ENCODE data around the gene SLC19A1. TPM values are rescaled to one million over a fixed set of nuclear protein-coding genes. Genes with fewer than 3 reads are reported as not detected.
A peak's percentile ranks its signal among the peaks of the same experiment; 100 is the strongest.

SLC19A1 gene
- total RNA-seq, 1 experiment from 2014 or later: 25.4 TPM

GRCh38 chr21:45478115-45478801 lies 64.0 kb downstream of the SLC19A1 start:
- ChIA-PET CTCF (interaction anchor here (0.6 kb wide), 1 partner anchor 336 kb away, joined by 3 read pairs; no protein-coding TSS in a partner anchor), POLR2A (no interaction called here)
- Mint-ChIP-seq H3K4me1 (ENCODE audit: insufficient read depth, unreplicated experiment) (no peaks in the 10 kb centered on the region), H3K36me3 (ENCODE audit: insufficient read depth, unreplicated experiment) (no peaks in the 10 kb centered on the region), H3K4me3 (ENCODE audit: unreplicated experiment) (no peak overlapping the region), H3K9me3 (ENCODE audit: unreplicated experiment) (peaks cover 7% of the 10 kb centered on the region), H3K27ac (ENCODE audit: low read depth, unreplicated experiment) (no peak overlapping the region), H3K27me3 (ENCODE audit: insufficient read depth, unreplicated experiment) (no peaks in the 10 kb centered on the region)
- no TSS peak for BruUV-seq (replicated peaks)
- intact Hi-C loops (cut with micrococcal nuclease): no loop called here
- TF ChIP-seq CTCF (IDR thresholded peaks at IDR 0.05; ENCODE audit: unreplicated experiment): peak; percentile 45
- peak; percentile 50 for DNase-seq (ENCODE audit: unreplicated experiment)

- H3K36me3 Mint-ChIP-seq (ENCODE audit: insufficient read depth, unreplicated experiment): no peaks in the 10 kb centered on the region
- H3K4me1 Mint-ChIP-seq (ENCODE audit: insufficient read depth, unreplicated experiment): no peaks in the 10 kb centered on the region
- no peak for TF ChIP-seq CTCF (IDR thresholded peaks at IDR 0.05; ENCODE audit: unreplicated experiment)
- no peak overlapping the region for H3K4me3 Mint-ChIP-seq (ENCODE audit: unreplicated experiment)
- peaks cover 7% of the 10 kb centered on the region for H3K9me3 Mint-ChIP-seq (ENCODE audit: unreplicated experiment)
- no TSS peak for BruUV-seq (replicated peaks)
- POLR2A ChIA-PET: no interaction called here
- CTCF ChIA-PET: interaction anchor here (0.6 kb wide), 1 partner anchor 335 kb away, joined by 3 read pairs; no protein-coding TSS in a partner anchor
- DNase-seq (ENCODE audit: unreplicated experiment): no peak
- H3K27me3 Mint-ChIP-seq (ENCODE audit: insufficient read depth, unreplicated experiment): no peaks in the 10 kb centered on the region
- intact Hi-C loops (cut with micrococcal nuclease): no loop called here
- H3K27ac Mint-ChIP-seq (ENCODE audit: low read depth, unreplicated experiment): no peak overlapping the region
These were observed 64.8 kb downstream of the SLC19A1 start for GRCh38 chr21:45477176-45478114.

GRCh38 chr21:45476582-45476981 lies 65.7 kb downstream of the SLC19A1 start:
- POLR2A ChIA-PET: no interaction called here
- no TSS peak for BruUV-seq (replicated peaks)
- no peaks in the 10 kb centered on the region for H3K27me3 Mint-ChIP-seq (ENCODE audit: insufficient read depth, unreplicated experiment)
- DNase-seq (ENCODE audit: unreplicated experiment): no peak
- CTCF ChIA-PET: no interaction called here
- H3K27ac Mint-ChIP-seq (ENCODE audit: low read depth, unreplicated experiment): no peak overlapping the region
- no peak for TF ChIP-seq CTCF (IDR thresholded peaks at IDR 0.05; ENCODE audit: unreplicated experiment)
- H3K36me3 Mint-ChIP-seq (ENCODE audit: insufficient read depth, unreplicated experiment): no peaks in the 10 kb centered on the region
- peaks cover 7% of the 10 kb centered on the region for H3K9me3 Mint-ChIP-seq (ENCODE audit: unreplicated experiment)
- no peak overlapping the region for H3K4me3 Mint-ChIP-seq (ENCODE audit: unreplicated experiment)
- H3K4me1 Mint-ChIP-seq (ENCODE audit: insufficient read depth, unreplicated experiment): no peaks in the 10 kb centered on the region
- intact Hi-C loops (cut with micrococcal nuclease): no loop called here

GRCh38 chr21:45475797-45476570 lies 66.3 kb downstream of the SLC19A1 start:
- no peaks in the 10 kb centered on the region for H3K4me1 Mint-ChIP-seq (ENCODE audit: insufficient read depth, unreplicated experiment)
- DNase-seq (ENCODE audit: unreplicated experiment): no peak
- peaks cover 7% of the 10 kb centered on the region for H3K9me3 Mint-ChIP-seq (ENCODE audit: unreplicated experiment)
- no peak for TF ChIP-seq CTCF (IDR thresholded peaks at IDR 0.05; ENCODE audit: unreplicated experiment)
- no peaks in the 10 kb centered on the region for H3K27me3 Mint-ChIP-seq (ENCODE audit: insufficient read depth, unreplicated experiment)
- H3K4me3 Mint-ChIP-seq (ENCODE audit: unreplicated experiment): no peak overlapping the region
- intact Hi-C loops (cut with micrococcal nuclease): no loop called here
- POLR2A ChIA-PET: no interaction called here
- CTCF ChIA-PET: no interaction called here
- no peaks in the 10 kb centered on the region for H3K36me3 Mint-ChIP-seq (ENCODE audit: insufficient read depth, unreplicated experiment)
- BruUV-seq (replicated peaks): no TSS peak
- H3K27ac Mint-ChIP-seq (ENCODE audit: low read depth, unreplicated experiment): no peak overlapping the region
